GM18502 (cell line): Measurements from ENCODE around the gene FTL.

ENCODE experiments used
- ATAC-seq: cut with Tn5 transposase; IDR thresholded peaks from one replicate; pipeline ENCODE4 v1.9.1; 2021; ENCODE audit warnings: mild to moderate bottlenecking; ENCODE audit not compliant: unreplicated experiment, poor library complexity

The FTL gene

DNA sequence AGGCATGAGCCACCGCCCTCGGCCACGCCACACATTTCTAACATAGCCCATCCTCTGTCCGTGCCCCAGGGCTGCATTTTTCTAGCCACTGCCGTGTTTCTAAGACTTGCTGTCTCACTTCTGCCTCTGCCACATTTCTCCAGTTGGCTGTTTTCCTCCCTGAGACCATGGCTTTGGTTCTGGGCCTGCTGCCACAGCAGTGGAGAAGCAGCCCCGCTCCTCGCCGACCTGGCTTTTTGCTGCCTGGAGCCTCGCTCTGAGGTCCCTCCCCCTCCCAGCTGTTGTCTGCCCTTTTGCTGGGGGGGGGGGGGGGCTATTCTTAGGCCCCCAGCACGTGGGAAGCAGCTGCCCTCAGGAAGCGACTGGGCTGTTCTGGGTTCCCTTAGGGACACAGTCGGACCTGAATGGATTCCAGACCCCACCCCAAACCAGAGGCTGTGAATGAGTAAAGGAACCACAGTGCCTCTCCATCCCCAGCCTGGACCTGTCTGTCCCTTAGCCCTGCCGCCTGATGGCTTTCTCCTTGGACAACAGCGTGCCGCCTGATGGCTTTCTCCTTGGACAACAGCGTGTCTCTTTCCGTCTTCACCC is 24.7 kb downstream of the FTL start:
- ATAC-seq: no peak

- ATAC-seq: no peak
These were observed 25.3 kb downstream of the FTL start for GRCh38 chr19:48990400-48990799.

GRCh38 chr19:48991011-48991609 is 26.0 kb downstream of the FTL start:
- ATAC-seq: no peak

GRCh38 chr19:48991873-48992580 is 26.9 kb downstream of the FTL start:
- ATAC-seq: no peak

DNA sequence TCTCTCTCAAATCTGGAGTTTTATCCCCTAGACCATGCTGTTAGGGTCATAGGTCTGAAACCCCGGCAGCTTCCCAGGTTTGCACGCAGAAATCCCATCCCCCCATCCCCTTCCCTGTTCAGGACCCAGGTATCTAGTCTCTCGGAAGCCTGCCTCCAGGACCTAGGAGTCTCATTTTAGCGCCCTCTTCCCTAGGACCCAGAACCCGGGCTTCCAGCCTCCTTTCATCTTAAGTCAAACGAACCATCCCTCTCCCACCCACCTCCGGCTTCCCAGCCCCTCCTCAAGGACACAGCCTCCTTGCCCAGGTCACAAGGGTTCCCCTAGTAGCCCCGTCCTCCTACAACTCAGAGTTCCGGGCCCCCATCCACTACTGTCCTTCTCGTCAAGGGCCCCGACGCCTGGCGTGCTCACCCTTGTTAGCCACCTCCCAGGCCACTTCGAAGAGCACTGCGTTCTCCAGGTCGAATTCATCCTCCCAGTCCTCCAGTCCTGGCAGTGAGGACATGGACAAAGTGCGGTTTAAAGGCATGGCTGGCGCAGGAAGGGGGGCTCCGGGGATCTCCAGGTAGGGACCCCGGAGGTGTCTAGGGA is 27.6 kb downstream of the FTL start:
- no peak for ATAC-seq

- ATAC-seq: peak; percentile 78
These were observed 28.3 kb downstream of the FTL start, which contains the start of the genes GYS1 and RUVBL2 for GRCh38 chr19:48993175-48994034. Gene GYS1, minus strand, starts transcription at chr19:48993309. Its CDS starts 197 bp downstream, at chr19:48993112. Gene RUVBL2, plus strand, starts transcription at chr19:48993887. Its CDS starts 25 bp downstream, at chr19:48993912.

DNA sequence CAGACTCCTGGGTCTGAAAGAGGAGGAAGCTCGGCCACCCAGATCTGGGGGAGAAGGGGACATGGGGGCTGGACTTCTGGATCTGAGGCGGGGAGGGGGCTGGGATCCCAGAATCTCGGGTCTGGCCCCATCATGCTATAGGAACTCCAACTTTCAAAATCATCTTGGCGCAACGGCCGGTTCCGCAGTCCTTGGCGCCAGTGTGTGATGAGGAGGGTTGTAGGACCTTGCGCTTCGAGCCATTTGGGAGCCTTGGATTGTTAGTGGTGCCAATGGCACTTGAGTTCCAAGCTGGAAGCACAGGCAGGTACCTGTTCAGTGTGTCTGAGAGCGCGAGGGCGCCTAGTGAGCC is 28.9 kb downstream of the FTL start:
- ATAC-seq: no peak

DNA sequence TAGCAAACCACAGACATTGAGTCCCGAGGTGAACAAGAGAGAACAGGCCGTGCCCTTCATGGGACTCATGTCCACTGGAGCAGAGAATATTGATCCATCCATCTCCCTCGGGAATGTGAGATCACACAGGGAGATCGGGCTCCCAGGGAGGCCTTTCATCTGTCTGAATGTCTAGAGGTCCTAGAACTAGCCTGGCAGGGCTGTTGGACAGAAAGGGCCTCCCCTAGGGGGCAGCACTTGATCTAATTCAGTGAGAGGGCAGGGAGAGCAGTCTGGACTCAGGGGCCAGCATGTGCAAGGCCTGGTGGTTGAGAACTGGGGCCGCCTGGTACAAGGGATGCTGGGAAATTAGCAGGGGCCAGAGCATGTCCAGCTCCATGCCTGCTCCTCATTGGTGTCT is 32.9 kb downstream of the FTL start:
- no peak for ATAC-seq

DNA sequence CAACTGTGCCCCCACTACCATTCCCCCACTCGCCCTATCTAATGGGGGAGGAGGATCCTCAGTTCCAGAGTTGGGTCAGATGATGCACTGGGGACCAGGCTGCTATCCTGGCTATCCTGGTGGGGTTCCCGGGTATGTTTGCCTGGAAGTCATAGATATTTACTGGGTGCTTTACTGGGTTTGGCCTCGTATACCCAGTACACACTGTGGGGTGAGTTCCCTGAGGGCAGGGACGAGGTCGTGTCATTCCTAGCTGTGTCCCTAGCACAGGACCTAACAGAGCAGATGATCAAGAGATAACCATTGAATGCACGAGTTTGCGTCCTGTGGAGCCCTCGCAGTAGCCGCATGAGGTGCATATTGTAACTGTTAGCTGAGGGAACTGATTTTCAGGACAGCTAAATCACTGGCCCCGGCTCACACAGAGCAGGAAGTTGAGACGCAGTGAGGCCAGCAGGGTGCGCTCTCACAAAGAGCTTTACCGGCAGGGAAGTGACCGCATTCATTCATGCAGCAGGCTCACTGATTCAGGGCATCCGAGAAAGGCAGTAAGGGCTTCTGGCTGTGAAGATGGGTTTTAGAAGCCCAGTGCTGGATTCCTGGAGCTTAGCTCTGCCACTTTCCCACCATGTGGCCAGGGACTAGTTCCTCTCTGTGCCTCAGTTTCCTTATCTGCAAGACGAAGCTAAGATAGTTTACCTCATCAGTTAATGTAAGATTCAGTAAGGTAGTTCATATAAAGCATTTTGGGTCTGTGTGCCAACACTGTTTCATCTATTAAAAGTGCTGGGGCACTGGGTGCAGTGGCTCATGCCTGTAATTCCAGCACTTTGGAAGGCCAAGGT is 34.6 kb downstream of the FTL start:
- ATAC-seq: no peak

DNA sequence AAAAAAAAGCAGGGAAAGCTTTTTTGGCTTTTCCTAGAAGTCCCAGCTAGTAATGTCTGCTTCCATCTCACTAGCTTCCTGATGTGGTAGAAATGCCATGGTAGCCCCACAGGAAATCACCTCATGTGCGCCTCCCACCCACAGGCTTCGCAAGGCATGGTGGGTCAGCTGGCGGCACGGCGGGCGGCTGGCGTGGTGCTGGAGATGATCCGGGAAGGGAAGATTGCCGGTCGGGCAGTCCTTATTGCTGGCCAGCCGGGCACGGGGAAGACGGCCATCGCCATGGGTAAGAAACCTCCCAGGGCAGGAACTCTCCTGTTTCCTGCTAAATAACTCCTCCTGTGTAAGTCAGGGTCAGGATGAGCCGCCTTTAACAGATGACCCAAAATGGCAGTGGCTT is 39.0 kb downstream of the FTL start:
- no peak for ATAC-seq

DNA sequence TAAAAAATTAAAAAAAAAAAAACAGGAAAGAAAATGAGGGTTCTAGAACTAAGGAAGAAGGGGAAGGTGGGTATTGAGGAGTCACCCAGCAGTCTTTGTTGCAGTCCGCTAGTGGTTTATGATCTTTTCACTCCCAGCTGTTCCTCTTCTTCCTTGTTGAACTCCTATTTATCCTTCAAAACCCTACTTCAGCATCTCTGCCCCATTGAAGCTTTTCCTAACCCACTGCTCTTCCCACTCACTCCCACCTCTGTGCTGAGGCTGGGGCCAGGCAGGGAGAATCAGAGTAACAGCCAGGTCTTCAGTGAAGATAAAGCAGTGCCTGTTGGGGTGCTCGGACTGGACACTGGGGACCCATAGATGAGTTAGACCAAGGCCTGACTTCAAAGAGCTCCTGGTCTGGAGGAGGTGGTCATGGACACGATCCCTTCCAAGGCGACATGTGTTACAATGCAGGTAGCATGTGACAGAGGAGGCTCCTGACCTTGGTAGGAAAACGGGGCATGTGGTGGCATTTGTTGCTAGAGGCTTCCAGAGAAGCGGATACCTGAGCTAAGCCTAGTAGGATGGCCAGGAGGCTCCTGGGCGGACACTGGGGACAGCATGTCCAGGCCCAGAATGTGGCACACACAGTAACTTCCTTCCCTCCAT is 40.0 kb downstream of the FTL start:
- ATAC-seq: no peak

DNA sequence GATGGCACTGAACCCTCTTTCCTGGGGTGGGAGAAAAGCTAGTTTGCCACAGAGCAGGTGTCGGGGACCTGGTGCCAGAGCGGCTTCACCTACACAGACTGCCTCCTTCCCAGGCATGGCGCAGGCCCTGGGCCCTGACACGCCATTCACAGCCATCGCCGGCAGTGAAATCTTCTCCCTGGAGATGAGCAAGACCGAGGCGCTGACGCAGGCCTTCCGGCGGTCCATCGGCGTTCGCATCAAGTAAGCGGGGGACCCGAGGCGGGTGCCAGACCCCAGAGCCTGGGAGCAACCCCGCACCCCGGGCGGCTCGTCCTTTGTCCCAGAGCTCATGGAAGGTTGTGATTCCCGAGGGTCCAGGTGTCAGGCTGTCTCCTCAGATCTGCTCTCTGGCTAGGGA is 41.8 kb downstream of the FTL start:
- no peak for ATAC-seq

DNA sequence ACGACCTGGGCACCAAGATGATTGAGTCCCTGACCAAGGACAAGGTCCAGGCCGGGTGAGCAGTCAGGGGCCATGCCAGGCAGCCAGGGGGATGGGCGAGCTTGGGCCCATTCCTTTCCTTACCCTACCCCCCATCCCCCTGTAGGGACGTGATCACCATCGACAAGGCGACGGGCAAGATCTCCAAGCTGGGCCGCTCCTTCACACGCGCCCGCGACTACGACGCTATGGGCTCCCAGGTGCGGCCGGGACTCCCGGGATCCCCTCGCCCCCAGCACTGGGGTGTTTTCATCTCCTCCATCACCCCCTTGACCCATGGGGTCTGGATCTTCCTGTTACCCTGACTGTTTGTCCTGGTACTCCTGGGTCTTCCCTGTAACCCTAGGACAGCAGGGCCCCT is 44.7 kb downstream of the FTL start:
- ATAC-seq: no peak

GRCh38 chr19:49010453-49010852 is 45.3 kb downstream of the FTL start:
- ATAC-seq: no peak

DNA sequence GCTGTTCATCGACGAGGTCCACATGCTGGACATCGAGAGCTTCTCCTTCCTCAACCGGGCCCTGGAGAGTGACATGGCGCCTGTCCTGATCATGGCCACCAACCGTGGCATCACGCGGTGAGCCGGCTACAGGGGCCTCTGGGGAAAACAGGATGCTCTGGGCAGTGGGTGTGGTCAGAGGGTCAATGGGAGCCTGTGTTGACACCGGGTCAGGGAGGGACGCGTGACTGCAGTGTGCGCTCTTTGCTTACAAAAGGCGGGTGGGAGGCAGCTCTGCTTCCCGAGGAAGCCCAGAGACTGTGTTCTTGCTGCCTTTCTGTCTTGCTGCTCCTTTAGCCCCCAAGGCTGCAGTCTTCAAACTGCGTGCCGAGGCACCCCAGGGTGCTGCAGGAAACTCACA is 46.1 kb downstream of the FTL start:
- ATAC-seq: no peak

DNA sequence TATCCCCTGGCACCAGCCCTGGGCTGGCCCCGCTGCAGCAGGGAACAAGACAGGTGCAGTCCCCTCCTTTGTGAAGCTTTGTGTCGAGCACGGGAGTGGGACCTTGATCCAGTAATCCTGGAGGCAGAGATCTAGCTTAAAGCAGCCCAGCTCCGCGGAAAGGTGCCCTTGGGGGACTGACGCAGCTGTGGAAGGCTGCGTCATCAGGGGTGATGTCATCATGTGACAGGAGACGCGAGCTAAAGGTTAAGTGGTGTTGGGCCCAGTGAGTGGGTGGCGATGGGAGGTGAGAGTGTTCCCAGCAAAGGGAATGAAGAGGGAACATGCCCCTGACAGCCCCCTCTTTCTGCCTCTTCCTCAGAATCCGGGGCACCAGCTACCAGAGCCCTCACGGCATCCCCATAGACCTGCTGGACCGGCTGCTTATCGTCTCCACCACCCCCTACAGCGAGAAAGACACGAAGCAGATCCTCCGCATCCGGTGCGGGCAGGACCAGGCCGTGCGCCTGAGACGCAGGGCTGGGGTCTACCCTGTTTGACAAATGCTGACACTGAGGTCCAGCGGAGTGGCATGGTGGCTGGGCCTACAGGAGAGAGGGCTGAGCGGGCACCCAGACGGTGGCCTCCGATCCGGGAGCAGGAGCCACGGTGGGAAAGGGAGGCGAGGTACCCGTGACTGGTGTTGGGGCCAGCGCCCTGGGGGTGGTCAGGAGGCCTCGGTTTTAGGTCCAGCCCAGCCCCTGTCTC is 49.2 kb downstream of the FTL start:
- no peak for ATAC-seq

GRCh38 chr19:49014870-49015255 is 49.8 kb downstream of the FTL start:
- ATAC-seq: no peak

GRCh38 chr19:49016067-49016839 is 51.1 kb downstream of the FTL start:
- no peak for ATAC-seq
